Stimulated activated CD4-positive, alpha-beta T cell treated with anti-CD3 and anti-CD28 coated beads, Interleukin-2, amount 100 ng/mL, for 24 hours (primary cell): Measurements from ENCODE around the gene SLC24A4.

Source experiments
- DNase-seq, 2 donors: peaks; one replicate each; pipeline ENCODE4 v3.0.0-alpha.2; 2020

Gene SLC24A4

GRCh38 chr14:92460541-92460915 is 137.6 kb downstream of the SLC24A4 start:
- DNase-seq, result no peak

DNA sequence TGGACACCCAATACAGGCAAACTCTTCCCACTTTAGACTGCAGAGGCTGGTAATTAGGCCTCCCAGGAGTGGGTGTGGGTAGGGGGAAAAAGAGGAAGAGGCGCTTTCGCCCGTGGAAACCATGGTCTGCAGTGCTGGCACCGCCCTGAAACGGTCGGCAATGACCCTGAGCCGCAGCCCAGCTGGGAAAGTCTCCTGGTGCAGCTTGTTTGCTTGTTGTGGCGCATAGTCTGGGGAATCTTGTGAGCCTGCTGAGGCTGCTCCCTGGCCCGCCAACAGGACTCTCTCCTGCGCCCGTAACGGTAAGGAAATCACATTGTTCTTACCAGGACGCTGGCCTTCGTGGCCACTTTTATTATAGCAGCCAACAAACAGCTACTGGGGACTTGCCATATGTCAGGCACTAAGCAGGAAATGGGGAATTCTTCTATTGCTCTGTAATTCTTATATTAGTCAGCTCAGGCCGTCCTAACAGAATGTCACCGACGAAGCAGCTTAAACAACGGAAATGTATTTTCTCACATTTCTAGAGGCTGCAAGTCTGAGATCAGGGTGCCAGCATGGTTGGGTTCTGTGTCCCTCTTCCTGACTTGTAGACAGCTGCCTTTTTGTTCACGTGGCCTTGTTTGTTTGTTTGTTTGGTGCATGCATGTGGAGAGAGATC is 138.1 kb downstream of the SLC24A4 start:
- peak in 1 of 2 donors; percentile 6 for DNase-seq

- peak in 1 of 2 donors; percentile 3 for DNase-seq
Observed at GRCh38 chr14:92461891-92462290, 138.9 kb downstream of the SLC24A4 start.

- DNase-seq, result no peak
Observed at GRCh38 chr14:92462568-92462967, 139.6 kb downstream of the SLC24A4 start.

DNA sequence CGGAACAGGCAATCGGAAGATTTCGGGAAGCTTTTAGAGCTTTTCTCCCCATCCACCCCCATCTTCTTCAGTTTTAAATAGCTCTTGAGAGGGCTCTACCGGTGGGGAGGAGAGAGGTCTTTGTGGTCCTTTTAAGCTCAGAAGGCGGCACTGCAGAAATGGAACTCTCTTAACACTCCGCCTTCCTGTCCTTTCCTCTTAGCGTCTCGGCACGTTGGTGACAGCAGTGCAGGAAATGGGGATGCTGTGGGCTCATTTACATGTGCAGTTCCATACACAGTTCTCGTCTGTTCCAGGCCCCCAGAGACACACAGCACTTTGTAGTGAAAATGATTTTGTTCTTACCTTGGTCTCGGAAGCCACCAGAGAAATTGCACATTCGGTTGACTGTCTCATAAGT is 140.2 kb downstream of the SLC24A4 start:
- no peak for DNase-seq

DNA sequence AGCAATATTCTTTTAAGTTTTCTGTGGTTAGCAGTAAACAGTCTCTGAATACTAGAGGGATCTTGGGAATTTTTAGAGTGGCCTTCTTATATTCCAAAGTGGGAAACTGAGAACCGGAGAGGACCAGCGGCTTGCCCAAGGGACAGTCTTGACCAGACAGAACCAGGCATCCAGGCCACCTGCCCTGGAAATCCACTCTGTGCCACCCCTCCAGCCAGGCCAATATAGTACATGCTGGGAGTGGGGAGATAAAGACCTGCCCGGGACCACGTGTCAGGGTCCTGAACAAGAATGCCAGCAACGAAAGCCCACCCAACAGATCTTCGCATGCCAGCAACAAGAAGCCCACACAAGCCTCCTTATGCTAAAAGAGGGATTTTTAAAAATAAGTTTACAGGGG is 141.2 kb downstream of the SLC24A4 start:
- DNase-seq, result no peak

GRCh38 chr14:92464716-92465115 is 141.8 kb downstream of the SLC24A4 start:
- no peak for DNase-seq

DNA sequence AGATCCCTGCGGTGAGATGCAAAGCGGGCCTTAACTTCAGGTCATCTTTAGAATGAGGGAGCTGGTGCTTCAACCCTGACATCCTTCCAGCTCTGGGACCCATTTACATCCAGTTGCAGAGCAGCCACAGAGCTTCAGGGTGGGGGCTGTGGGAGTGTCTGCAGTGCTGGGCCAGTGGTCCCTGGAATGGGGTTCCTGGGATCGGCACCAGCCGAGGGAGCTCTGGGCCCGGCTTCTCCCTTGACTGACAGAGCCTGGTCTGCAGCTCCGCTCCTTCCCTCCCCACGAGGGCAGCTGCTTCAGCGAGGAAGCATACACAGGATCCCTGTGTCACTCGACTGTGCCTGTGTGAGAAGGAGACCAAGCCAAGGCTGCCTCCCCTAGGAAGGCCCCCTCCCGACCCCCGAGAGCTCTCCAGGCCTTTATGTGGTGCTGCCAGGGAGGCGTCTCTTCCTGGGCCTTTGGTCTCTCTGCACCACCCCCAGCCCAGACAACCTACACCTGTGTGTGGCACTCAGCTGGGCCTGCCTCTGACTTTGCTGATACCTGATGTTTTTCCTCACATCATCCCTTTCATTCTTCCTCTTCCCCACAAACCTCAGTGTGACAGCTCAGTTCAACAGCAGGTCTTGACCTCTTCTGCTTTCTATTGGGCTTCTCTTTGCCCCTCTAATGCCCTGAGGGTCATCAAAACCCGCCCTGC is 142.5 kb downstream of the SLC24A4 start:
- DNase-seq, result no peak

- no peak for DNase-seq
Observed at GRCh38 chr14:92466059-92466458, 143.1 kb downstream of the SLC24A4 start.

DNA sequence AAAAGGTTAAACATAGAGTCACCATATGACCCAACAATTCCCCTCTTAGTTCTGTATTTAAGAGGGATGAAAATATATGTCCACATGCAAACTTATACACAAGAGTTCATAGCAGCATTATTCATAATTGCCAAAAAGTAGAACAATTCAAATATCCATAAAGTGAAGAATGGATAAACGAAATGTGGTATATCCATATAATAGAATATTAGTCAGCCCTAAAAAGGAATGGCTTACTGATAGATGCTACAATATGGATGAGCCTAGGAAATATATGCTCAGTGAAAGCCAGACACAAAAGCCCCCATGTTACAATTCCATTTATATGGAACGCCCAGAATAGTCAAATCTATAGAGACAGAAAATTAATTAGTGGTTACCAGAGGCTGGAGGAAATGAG is 146.6 kb downstream of the SLC24A4 start:
- no peak for DNase-seq

GRCh38 chr14:92470215-92470614 is 147.2 kb downstream of the SLC24A4 start:
- DNase-seq, result no peak

GRCh38 chr14:92470811-92471210 is 147.8 kb downstream of the SLC24A4 start:
- no peak for DNase-seq

- no peak for DNase-seq
Observed at GRCh38 chr14:92471919-92472318, 149.0 kb downstream of the SLC24A4 start.

GRCh38 chr14:92472860-92473259 is 149.9 kb downstream of the SLC24A4 start:
- DNase-seq, result no peak

GRCh38 chr14:92473261-92473968 is 150.4 kb downstream of the SLC24A4 start:
- DNase-seq, result no peak

- no peak for DNase-seq
Observed at GRCh38 chr14:92473969-92474535, 151.1 kb downstream of the SLC24A4 start.

GRCh38 chr14:92475037-92475436 is 152.1 kb downstream of the SLC24A4 start:
- no peak for DNase-seq

- DNase-seq, result no peak
Observed at GRCh38 chr14:92475451-92476187, 152.7 kb downstream of the SLC24A4 start.

GRCh38 chr14:92480856-92481255 is 157.9 kb downstream of the SLC24A4 start:
- DNase-seq, result no peak

DNA sequence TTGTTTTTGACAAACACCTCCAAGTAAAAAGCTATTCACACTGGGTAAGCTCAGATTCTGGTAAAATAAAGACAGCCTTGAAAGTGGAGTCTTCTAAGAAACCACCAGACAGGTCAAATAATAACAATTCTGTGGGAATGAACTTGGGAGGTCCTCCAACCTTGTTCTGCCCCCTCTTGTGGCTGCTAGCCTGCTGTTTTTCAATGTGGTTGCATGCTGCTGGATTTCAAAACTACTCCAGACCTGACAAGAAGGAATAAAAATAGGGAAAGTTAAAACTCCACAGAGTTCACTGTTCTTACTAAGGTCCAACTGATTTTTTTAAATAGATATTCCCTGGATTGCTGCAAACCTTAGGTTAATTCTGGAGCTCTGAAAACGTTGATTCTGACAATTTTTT is 158.4 kb downstream of the SLC24A4 start:
- no peak for DNase-seq

DNA sequence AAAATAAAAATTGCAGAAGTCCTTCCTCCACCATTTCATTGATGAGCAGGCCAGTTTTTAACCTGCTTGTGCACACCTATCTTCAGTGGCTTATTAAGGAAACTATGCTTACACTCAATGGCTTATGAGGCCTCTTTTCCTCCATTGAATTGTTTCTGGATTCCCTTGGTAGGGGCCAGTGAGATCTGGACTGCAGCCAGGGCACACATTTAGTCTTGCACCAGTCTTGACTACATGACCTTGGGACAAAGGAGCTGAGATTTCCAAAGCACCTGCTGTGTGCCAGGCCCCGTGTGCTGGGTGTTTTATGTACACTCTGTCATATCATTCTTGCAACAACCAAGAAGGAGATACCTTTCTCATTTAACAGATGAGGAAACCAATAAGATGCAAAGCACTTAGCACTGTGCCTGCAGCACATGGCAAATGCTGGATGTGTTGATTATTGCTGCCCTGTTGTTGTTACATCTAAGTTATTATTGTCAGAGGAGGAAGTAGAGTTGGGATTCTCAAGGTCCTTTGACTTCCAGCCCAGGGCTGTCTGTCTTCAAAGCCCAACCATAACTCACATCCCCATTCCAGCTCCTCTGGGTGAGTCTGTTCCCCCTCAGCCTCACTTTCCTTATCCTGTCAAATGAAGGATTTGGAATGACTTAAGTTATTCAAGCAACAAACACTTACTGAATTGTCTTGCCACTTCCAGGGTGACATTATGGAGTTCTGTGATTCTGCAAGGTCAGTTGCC is 159.0 kb downstream of the SLC24A4 start:
- no peak for DNase-seq

DNA sequence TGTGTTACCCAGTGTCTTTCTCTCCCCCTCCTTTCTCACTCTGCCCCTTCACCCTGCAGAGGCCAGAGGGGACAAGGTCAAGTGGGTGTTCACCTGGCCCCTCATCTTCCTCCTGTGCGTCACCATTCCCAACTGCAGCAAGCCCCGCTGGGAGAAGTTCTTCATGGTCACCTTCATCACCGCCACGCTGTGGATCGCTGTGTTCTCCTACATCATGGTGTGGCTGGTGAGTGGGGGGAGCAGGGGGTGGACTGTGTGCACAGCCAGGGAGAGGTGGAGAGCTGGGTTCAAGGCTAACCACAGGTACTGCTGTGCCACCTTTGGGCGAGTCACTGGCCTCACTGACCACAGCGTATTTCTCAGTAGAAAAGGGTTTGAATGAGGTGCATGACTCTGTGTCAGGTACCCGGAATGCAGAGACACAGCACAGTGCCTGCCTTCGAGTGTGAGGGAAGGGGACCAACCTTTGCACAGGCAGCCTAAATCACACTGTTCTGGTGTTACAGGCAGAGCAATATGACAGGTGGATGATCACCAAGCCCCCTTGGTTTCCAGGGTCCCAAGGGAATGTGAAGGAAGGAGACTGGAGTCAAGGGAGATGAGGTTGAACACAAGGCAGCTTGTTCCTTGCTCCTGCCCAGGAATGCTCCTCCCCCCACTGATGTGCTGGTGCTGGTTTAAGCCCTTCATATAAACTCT is 159.8 kb downstream of the SLC24A4 start:
- DNase-seq, result no peak
